T-cell (primary cell): ENCODE data around the gene CTXN1. TPM values are rescaled to one million over a fixed set of nuclear protein-coding genes. Genes with fewer than 3 reads are reported as not detected.

Experiments used
- ATAC-seq, 4 experiments: fragments of 200-7000 bp in 3 of 4; fragments of 150-1000 bp in 1 of 4; cut with Tn5 transposase; replicated peaks in 1 of 4; 1 replicate in 3 of 4; 2 replicates in 1 of 4; pipeline ENCODE4 v1.10.0; 2021; ENCODE audit warnings: moderate library complexity in 3 of 4, mild to moderate bottlenecking in 2 of 4, moderate number of reproducible peaks in 1 of 4
- CTCF ChIA-PET, 2 donors: fragments of 300-600 bp; sonication (Branson Sonifier 250); formaldehyde crosslinking; loops; one replicate each; lab custom pipeline; 2022; ENCODE audit warnings: antibody characterized with exemption in 2 of 2; lab: Charles Lee
- POLR2A ChIA-PET, 2 donors: fragments of 300-600 bp; sonication (Branson Sonifier 250); formaldehyde crosslinking; loops; one replicate each; lab custom pipeline; 2022; ENCODE audit warnings: antibody characterized with exemption in 2 of 2; lab: Charles Lee
- DNase-seq, 35 experiments: peaks; one replicate each; pipeline versions ENCODE4 v3.0.0 to v3.0.0-alpha.2; 2013 to 2023
- H3K27ac ChIP-seq: one replicate; pipeline ENCODE4 v1.5.1; 2013; ENCODE audit warnings: low read length
- H3K27me3 ChIP-seq, 2 experiments: replicated peaks in 1 of 2; 1 replicate in 1 of 2; 2 replicates in 1 of 2; pipeline versions ENCODE4 v1.6.1 to v1.7.0; 2013; ENCODE audit warnings: low read length in 1 of 2, mixed read lengths in 1 of 2; ENCODE audit not compliant: control insufficient read depth in 2 of 2, insufficient read depth in 2 of 2; ENCODE audit errors: extremely low read depth in 1 of 2
- H3K36me3 ChIP-seq, 2 donors: 1 replicate in 1 of 2; 2 replicates in 1 of 2; pipeline versions ENCODE4 v1.6.1 to v1.7.0; 2013; ENCODE audit warnings: low read length in 1 of 2; ENCODE audit not compliant: control insufficient read depth in 2 of 2, insufficient read depth in 1 of 2; ENCODE audit errors: extremely low read depth in 1 of 2
- H3K4me1 ChIP-seq, 2 experiments: 1 replicate in 1 of 2; 2 replicates in 1 of 2; pipeline versions ENCODE4 v1.6.1 to v1.7.0; 2013; ENCODE audit warnings: low read length in 2 of 2, mixed read lengths in 1 of 2; ENCODE audit not compliant: insufficient read depth in 2 of 2, control insufficient read depth in 1 of 2; ENCODE audit errors: extremely low read depth in 1 of 2
- H3K4me3 ChIP-seq, 2 donors: 1 replicate in 1 of 2; 2 replicates in 1 of 2; pipeline versions ENCODE4 v1.5.1 to v1.7.0; 2013; ENCODE audit warnings: mild to moderate bottlenecking in 2 of 2, low read length in 1 of 2, moderate library complexity in 1 of 2; ENCODE audit not compliant: control insufficient read depth in 1 of 2; ENCODE audit errors: extremely low read depth in 1 of 2
- H3K9me3 ChIP-seq: 2 replicates; pipeline ENCODE4 v1.7.0; 2013
- H3K27ac Mint-ChIP-seq, 2 donors: one replicate each; pipeline ENCODE4 v1.8.0; 2020 to 2021; ENCODE audit warnings: mild to moderate bottlenecking in 2 of 2, mixed read lengths in 2 of 2
- H3K27me3 Mint-ChIP-seq, 2 donors: one replicate each; pipeline ENCODE4 v1.8.0; 2021 to 2022; ENCODE audit warnings: mixed read lengths in 2 of 2
- H3K36me3 Mint-ChIP-seq: one replicate; pipeline ENCODE4 v1.8.0; 2021; ENCODE audit warnings: mixed read lengths
- H3K4me1 Mint-ChIP-seq, 3 donors: one replicate each; pipeline ENCODE4 v1.8.0; 2020 to 2022; ENCODE audit warnings: mixed read lengths in 3 of 3, mild to moderate bottlenecking in 1 of 3
- H3K4me3 Mint-ChIP-seq, 3 donors: one replicate each; pipeline ENCODE4 v1.8.0; 2020 to 2022; ENCODE audit warnings: mild to moderate bottlenecking in 3 of 3, mixed read lengths in 3 of 3, moderate library complexity in 3 of 3
- H3K9me3 Mint-ChIP-seq, 3 donors: one replicate each; pipeline ENCODE4 v1.8.0; 2020 to 2022; ENCODE audit warnings: mixed read lengths in 3 of 3
- WGBS: methylation state at CpG from one replicate; pipeline ENCODE4 v1.1.5; 2013; ENCODE audit warnings: missing lambda C conversion rate; ENCODE audit not compliant: insufficient coverage; 5-methylcytosine and 5-hydroxymethylcytosine counted together
- total RNA-seq, 35 experiments: library from RNA in 6 of 35; stranded (reverse) in 6 of 35; fragments of 120-200 nt in 1 of 35; gene quantifications; one replicate each; pipeline versions ENCODE4 v1.2.1 to v1.2.4 and lab custom pipeline; 2013 to 2026

The CTXN1 gene
- total RNA-seq, 5 donors from 2014 or later (not counting 1 experiment from before 2014, with no cell fraction given): 0.19 to 0.47 (median 0.30) TPM; not detected in 1

DNA sequence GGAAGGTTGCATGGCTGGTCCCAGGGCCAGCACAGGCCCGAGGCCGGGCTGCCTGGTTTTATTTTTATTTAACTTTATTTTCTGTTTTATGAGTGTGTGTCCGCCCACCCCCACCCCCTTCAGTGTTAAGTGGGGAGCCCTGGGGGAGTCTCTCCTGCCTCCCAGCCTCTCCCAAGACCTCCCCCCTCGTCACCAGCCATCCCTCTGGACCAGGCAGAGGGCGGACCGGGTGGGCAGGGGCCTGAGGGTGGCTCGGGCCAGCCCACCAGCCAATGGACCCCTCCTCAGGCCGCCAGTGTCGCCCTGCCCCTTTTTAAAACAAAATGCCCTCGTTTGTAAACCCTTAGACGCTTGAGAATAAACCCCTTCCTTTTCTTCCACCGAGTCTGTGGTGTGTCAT, 11.8 kb downstream of the CTXN1 start:
- ChIA-PET CTCF (no interaction called here), POLR2A (no interaction called here)
- H3K27ac Mint-ChIP-seq: no peak overlapping the region
- Histone ChIP-seq H3K27me3 (peaks cover 3 to 46% of the 10 kb centered on the region in 2 experiments), H3K36me3 (peaks cover 19 to 30% of the 10 kb centered on the region in 2 donors), H3K4me3 (no peak overlapping the region), H3K27ac (no peak overlapping the region), H3K9me3 (no peaks in the 10 kb centered on the region), H3K4me1 (peaks cover 7 to 36% of the 10 kb centered on the region in 2 experiments)
- peaks cover 21% of the 10 kb centered on the region for H3K36me3 Mint-ChIP-seq
- DNase-seq (no peak), ATAC-seq (no peak)
- H3K4me3 Mint-ChIP-seq: no peak overlapping the region
- peaks cover 6 to 20% (median 17%) of the 10 kb centered on the region in 3 donors for H3K4me1 Mint-ChIP-seq
- H3K9me3 Mint-ChIP-seq: no peaks in the 10 kb centered on the region
- H3K27me3 Mint-ChIP-seq: peaks cover 6 to 33% of the 10 kb centered on the region in 2 donors
- no CpG with 5 or more reads among the region's 12 CpGs for WGBS

DNA sequence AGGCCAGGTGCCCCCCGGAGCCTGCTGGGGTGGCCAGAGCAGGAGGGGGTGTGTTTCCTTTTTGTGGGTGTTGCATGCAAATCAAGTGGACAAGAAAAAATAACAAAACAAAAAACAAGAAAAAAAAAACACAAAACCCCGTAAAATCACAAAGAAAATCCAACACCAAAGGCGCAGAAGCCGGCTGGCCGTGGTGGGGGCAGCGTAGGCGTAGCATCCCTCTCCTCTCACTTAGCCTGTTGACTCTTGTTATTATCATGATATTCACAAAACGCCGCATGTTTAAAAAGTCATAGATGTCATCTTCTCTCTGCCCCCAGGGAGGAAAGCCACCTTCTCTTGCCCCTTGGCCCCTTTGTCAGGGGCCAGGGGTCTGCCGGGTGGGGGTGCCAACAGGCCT, 12.3 kb downstream of the CTXN1 start:
- peaks cover 6 to 20% (median 17%) of the 10 kb centered on the region in 3 donors for H3K4me1 Mint-ChIP-seq
- no peaks in the 10 kb centered on the region for H3K9me3 ChIP-seq
- ChIA-PET POLR2A (no interaction called here), CTCF (no interaction called here)
- no peaks in the 10 kb centered on the region for H3K9me3 Mint-ChIP-seq
- DNase-seq: no peak
- peaks cover 6 to 33% of the 10 kb centered on the region in 2 donors for H3K27me3 Mint-ChIP-seq
- H3K36me3 Mint-ChIP-seq: peaks cover 21% of the 10 kb centered on the region
- H3K27ac ChIP-seq: no peak overlapping the region
- peaks cover 7 to 36% of the 10 kb centered on the region in 2 experiments for H3K4me1 ChIP-seq
- no peak overlapping the region for H3K4me3 ChIP-seq
- no peak for ATAC-seq
- H3K27me3 ChIP-seq: peaks cover 3 to 41% of the 10 kb centered on the region in 2 experiments
- H3K36me3 ChIP-seq: peaks cover 20 to 30% of the 10 kb centered on the region in 2 donors
- no peak overlapping the region for H3K4me3 Mint-ChIP-seq
- WGBS: 82% methylated on average over 6 of the region's 10 CpGs
- no peak overlapping the region for H3K27ac Mint-ChIP-seq

DNA sequence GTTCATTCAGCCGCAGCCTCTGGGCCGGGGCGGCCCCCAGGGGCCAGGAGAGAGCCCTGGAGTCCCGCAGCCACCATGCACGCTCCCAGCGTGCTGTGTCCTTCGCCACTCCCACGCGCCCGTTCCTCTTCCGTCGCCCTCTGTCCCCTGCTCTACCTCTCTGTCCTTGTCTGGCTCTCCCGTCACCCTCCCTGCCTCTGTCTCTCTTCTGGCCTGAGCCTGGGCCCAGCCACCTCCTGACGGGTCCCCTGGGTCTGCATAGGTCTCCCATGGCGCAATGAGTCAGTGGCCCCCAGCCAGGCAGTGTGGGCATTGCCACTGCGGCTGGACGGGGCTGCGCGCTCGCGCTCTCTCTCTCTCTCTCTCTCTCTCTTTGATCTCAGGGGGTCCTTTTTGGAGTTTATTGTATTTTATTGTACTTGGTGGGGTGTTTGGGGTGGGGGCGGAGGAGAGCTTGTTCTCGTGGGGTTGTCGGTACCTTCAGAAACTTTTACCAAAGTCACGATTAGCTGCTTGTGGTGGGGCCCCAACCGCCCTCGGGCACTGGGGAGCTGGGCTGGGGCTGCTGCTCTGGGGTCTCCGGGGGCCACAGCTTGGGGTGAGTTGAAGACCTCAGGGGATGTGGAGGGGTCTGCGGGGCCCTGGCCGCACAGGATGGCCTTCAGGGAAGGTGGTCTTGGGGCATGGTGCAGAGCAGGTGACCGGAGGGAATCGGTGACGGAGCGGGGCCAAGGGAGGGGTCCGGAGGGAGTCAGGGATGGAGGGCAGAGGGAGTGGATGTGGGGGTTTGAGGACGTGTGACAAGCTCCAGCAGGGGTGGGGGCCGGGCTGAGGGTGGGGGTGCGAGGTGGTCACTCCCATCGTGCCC, 13.0 kb downstream of the CTXN1 start:
- H3K36me3 Mint-ChIP-seq: peaks cover 21% of the 10 kb centered on the region
- CTCF ChIA-PET: no interaction called here
- 94% methylated on average over 22 of the region's 39 CpGs for WGBS

DNA sequence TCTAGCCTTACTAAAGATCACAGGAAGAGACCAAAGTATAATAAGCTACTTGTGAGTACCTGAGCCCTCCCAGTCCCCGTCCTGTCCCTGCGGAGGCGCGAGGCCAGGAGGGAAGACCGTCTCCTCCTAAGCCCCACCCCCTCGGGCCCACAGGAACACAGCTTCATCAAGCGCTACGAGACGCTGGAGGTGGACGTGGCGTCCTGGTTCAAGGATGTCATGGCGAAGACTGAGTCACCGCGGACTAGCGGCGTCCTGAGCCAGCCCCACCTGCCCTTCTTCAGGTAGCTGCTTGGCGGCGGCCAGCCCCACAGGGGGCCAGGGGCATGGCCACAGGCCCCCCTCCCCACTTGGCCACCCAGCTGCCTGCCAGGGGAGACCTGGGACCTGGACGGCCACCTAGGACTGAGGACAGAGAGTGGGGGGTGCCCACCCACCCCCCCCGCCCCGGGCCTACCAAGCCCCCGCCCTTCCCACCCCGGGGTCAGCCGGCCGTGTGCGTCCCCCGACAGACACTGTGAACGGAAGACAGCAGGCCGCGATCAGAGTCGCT, 13.7 kb downstream of the CTXN1 start:
- no peak overlapping the region for H3K4me3 Mint-ChIP-seq
- CTCF ChIA-PET: interaction anchor here in 1 of 2 donors (1.4 kb wide), 1 partner anchor 8 kb away, joined by 5 read pairs; no protein-coding TSS in a partner anchor

More for the DNA sequence above, 13.0 kb downstream of the CTXN1 start:
- no peaks in the 10 kb centered on the region for H3K9me3 Mint-ChIP-seq
- H3K36me3 ChIP-seq: peaks cover 20 to 34% of the 10 kb centered on the region in 2 donors
- H3K27ac Mint-ChIP-seq: no peak overlapping the region
- H3K9me3 ChIP-seq: no peaks in the 10 kb centered on the region
- no peak for ATAC-seq
- H3K27me3 ChIP-seq: peaks cover 0 to 34% of the 10 kb centered on the region in 2 experiments
- peaks cover 6 to 26% of the 10 kb centered on the region in 2 donors for H3K27me3 Mint-ChIP-seq
- H3K27ac ChIP-seq: no peak overlapping the region
- H3K4me3 ChIP-seq: no peak overlapping the region
- DNase-seq: no peak
- H3K4me1 ChIP-seq: peaks cover 6 to 33% of the 10 kb centered on the region in 2 experiments
- H3K4me1 Mint-ChIP-seq: peaks cover 2 to 15% (median 12%) of the 10 kb centered on the region in 3 donors
- no peak overlapping the region for H3K4me3 Mint-ChIP-seq
- POLR2A ChIA-PET: interaction anchor here in 1 of 2 donors (1.0 kb wide), 1 partner anchor 8 kb away, joined by 5 read pairs; the partner anchor contains the start of gene SNAPC2

DNA sequence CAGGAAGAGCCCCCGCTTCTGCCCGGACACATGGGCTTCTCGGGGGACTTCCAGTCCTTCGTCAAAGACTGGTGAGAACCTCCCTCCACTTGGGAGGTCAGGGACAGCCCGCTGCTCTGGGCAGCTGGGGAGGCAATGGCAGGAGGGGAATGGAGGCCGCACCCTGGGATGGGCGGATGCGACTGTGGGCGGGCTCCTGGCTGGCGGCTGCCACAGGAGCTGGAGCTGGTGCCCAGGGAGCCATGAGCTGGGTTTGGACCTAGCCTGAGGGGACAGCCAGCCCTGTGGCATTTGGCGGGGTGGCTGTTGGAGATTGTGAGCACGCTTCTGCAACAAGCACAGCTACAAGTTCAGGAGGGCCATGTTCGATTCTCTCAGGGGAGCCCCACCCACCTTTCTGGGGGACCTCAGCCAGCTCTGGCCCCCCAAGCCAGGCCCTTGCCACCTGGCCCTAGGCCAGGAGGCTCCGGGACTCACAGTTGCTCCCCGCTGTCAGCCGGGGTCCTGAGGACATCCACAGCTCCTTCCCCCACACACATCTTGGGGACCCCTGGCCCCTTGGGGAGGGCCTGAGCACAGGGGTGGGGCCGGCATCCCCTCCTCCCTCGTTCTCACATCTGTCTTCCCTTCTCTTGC, 14.3 kb downstream of the CTXN1 start:
- peaks cover 0 to 32% of the 10 kb centered on the region in 2 experiments for H3K4me1 ChIP-seq
- Mint-ChIP-seq H3K36me3 (peaks cover 21% of the 10 kb centered on the region), H3K27me3 (peaks cover 6 to 19% of the 10 kb centered on the region in 2 donors), H3K4me3 (no peak overlapping the region), H3K27ac (no peak overlapping the region), H3K9me3 (no peaks in the 10 kb centered on the region), H3K4me1 (peaks cover 0 to 12% (median 11%) of the 10 kb centered on the region in 3 donors)
- ChIA-PET POLR2A (interaction anchor here (0.6 to 1.0 kb wide), 2 partner anchors 9 to 95 kb away, joined by 3 to 5 read pairs; partner anchors contain the start of gene SNAPC2 (in 1 of the 2)), CTCF (interaction anchor here in 1 of 2 donors (1.4 kb wide), 1 partner anchor 9 kb away, joined by 5 read pairs; no protein-coding TSS in a partner anchor)
- 95% methylated on average over 13 of the region's 18 CpGs for WGBS
- no peak for DNase-seq
- H3K9me3 ChIP-seq: no peaks in the 10 kb centered on the region
- peaks cover 0 to 24% of the 10 kb centered on the region in 2 experiments for H3K27me3 ChIP-seq
- no peak overlapping the region for H3K27ac ChIP-seq
- peaks cover 20 to 36% of the 10 kb centered on the region in 2 donors for H3K36me3 ChIP-seq
- ATAC-seq: no peak
- H3K4me3 ChIP-seq: no peak overlapping the region

More for the DNA sequence above, 13.7 kb downstream of the CTXN1 start:
- peaks cover 0 to 28% of the 10 kb centered on the region in 2 experiments for H3K27me3 ChIP-seq
- H3K9me3 ChIP-seq: no peaks in the 10 kb centered on the region
- Mint-ChIP-seq H3K9me3 (no peaks in the 10 kb centered on the region), H3K4me1 (peaks cover 0 to 15% (median 13%) of the 10 kb centered on the region in 3 donors), H3K36me3 (peaks cover 21% of the 10 kb centered on the region), H3K27me3 (peaks cover 6 to 23% of the 10 kb centered on the region in 2 donors), H3K27ac (no peak overlapping the region)
- H3K36me3 ChIP-seq: peaks cover 20 to 36% of the 10 kb centered on the region in 2 donors
- WGBS: 97% methylated on average over 14 of the region's 31 CpGs
- peaks cover 3 to 33% of the 10 kb centered on the region in 2 experiments for H3K4me1 ChIP-seq
- H3K4me3 ChIP-seq: no peak overlapping the region
- DNase-seq (no peak), ATAC-seq (no peak)
- H3K27ac ChIP-seq: no peak overlapping the region
- POLR2A ChIA-PET: interaction anchor here in 1 of 2 donors (1.0 kb wide), 1 partner anchor 8 kb away, joined by 5 read pairs; the partner anchor contains the start of gene SNAPC2
